ENCODE results near the gene GALNT5. TPM values are rescaled to one million over a fixed set of nuclear protein-coding genes. Genes with fewer than 3 reads are reported as not detected.
"Not testable (repeated sequence)": the region's sequence is repeated elsewhere in the genome, so short reads cannot be mapped to it uniquely, and the experiment has no call there.

GALNT5 gene
- total and polyA plus RNA-seq, 2 donors (not counting 1 experiment from before 2014, with no cell fraction given), result 63.7 to 199 TPM

GRCh38 chr2:157221394-157221988, 36.0 kb upstream of the GALNT5 start:
- no peak for DNase-seq (ENCODE audit: low read depth in 2 of 2)
- Histone ChIP-seq H3K36me3 (ENCODE audit: control insufficient read depth, insufficient read depth, low read length) (no peaks in the 10 kb centered on the region), H3K27ac (ENCODE audit: insufficient read depth, low read length) (no peak overlapping the region), H3K4me1 (ENCODE audit: control insufficient read depth, extremely low read depth, insufficient read depth, low read length) (no peaks in the 10 kb centered on the region), H2AFZ (ENCODE audit: low read length) (peak overlapping the region; percentile 2), H3K79me2 (ENCODE audit: control insufficient read depth, insufficient read depth, low read length) (no peaks in the 10 kb centered on the region), H3K4me3 (replicated peaks in 1 of 4; ENCODE audit: control extremely low read depth in 1 of 4, insufficient read depth in 1 of 4, low read depth in 3 of 4, low read length in 4 of 4) (no peak overlapping the region), H3K9ac (ENCODE audit: insufficient read depth, low read length) (no peak overlapping the region), H3K9me3 (ENCODE audit: control insufficient read depth, insufficient read depth, low read depth, low read length) (no peaks in the 10 kb centered on the region), H4K20me1 (ENCODE audit: control insufficient read depth, extremely low read depth, insufficient read depth, low read length) (no peaks in the 10 kb centered on the region), H3K27me3 (ENCODE audit: control insufficient read depth, insufficient read depth, low read length) (no peaks in the 10 kb centered on the region), H3K4me2 (ENCODE audit: extremely low read depth, insufficient read depth, low read length) (no peak overlapping the region)
- TF ChIP-seq CTCF (conservative IDR thresholded peaks at IDR 0.05 in 1 of 2, IDR thresholded peaks at IDR 0.05 in 1 of 2; ENCODE audit: low read depth in 1 of 2, low read length in 2 of 2) (no peak), EZH2 (IDR thresholded peaks at IDR 0.05; ENCODE audit: low read length, missing control alignments) (no peak)

GRCh38 chr2:157223624-157224205, 33.8 kb upstream of the GALNT5 start:
- DNase-seq (ENCODE audit: low read depth in 2 of 2), result no peak
- H3K4me1 ChIP-seq (ENCODE audit: control insufficient read depth, extremely low read depth, insufficient read depth, low read length), result no peaks in the 10 kb centered on the region
- H3K27me3 ChIP-seq (ENCODE audit: control insufficient read depth, insufficient read depth, low read length), result no peaks in the 10 kb centered on the region
- H3K4me2 ChIP-seq (ENCODE audit: extremely low read depth, insufficient read depth, low read length), result no peak overlapping the region
- H3K9ac ChIP-seq (ENCODE audit: insufficient read depth, low read length), result no peak overlapping the region
- H4K20me1 ChIP-seq (ENCODE audit: control insufficient read depth, extremely low read depth, insufficient read depth, low read length), result no peaks in the 10 kb centered on the region
- no peaks in the 10 kb centered on the region for H3K9me3 ChIP-seq (ENCODE audit: control insufficient read depth, insufficient read depth, low read depth, low read length)
- no peaks in the 10 kb centered on the region for H3K36me3 ChIP-seq (ENCODE audit: control insufficient read depth, insufficient read depth, low read length)
- H3K4me3 ChIP-seq (replicated peaks in 1 of 4; ENCODE audit: control extremely low read depth in 1 of 4, insufficient read depth in 1 of 4, low read depth in 3 of 4, low read length in 4 of 4), result no peak overlapping the region
- H2AFZ ChIP-seq (ENCODE audit: low read length), result no peak overlapping the region
- no peak for TF ChIP-seq EZH2 (IDR thresholded peaks at IDR 0.05; ENCODE audit: low read length, missing control alignments)
- TF ChIP-seq CTCF (conservative IDR thresholded peaks at IDR 0.05 in 1 of 2, IDR thresholded peaks at IDR 0.05 in 1 of 2; ENCODE audit: low read depth in 1 of 2, low read length in 2 of 2), result no peak
- no peak overlapping the region for H3K27ac ChIP-seq (ENCODE audit: insufficient read depth, low read length)
- no peaks in the 10 kb centered on the region for H3K79me2 ChIP-seq (ENCODE audit: control insufficient read depth, insufficient read depth, low read length)

GRCh38 chr2:157224448-157224847, 33.1 kb upstream of the GALNT5 start:
- not testable (repeated sequence) for H3K9ac ChIP-seq (ENCODE audit: insufficient read depth, low read length); H3K4me3 ChIP-seq (replicated peaks in 1 of 4; ENCODE audit: control extremely low read depth in 1 of 4, insufficient read depth in 1 of 4, low read depth in 3 of 4, low read length in 4 of 4); H4K20me1 ChIP-seq (ENCODE audit: control insufficient read depth, extremely low read depth, insufficient read depth, low read length); H3K9me3 ChIP-seq (ENCODE audit: control insufficient read depth, insufficient read depth, low read depth, low read length); H3K4me1 ChIP-seq (ENCODE audit: control insufficient read depth, extremely low read depth, insufficient read depth, low read length); H2AFZ ChIP-seq (ENCODE audit: low read length); H3K79me2 ChIP-seq (ENCODE audit: control insufficient read depth, insufficient read depth, low read length); H3K4me2 ChIP-seq (ENCODE audit: extremely low read depth, insufficient read depth, low read length); H3K36me3 ChIP-seq (ENCODE audit: control insufficient read depth, insufficient read depth, low read length); DNase-seq (ENCODE audit: low read depth in 2 of 2); H3K27me3 ChIP-seq (ENCODE audit: control insufficient read depth, insufficient read depth, low read length); H3K27ac ChIP-seq (ENCODE audit: insufficient read depth, low read length)
